Natural killer cell treated with Interleukin-12 subunit alpha and Interleukin-12 subunit beta and Interleukin-15 and Interleukin-18, amount 100 ng/mL, for 72 hours (primary cell): ENCODE results near the gene HOXA11. TPM values are rescaled to one million over a fixed set of nuclear protein-coding genes. Genes with fewer than 3 reads are reported as not detected.

ENCODE experiments used
- ATAC-seq, 2 donors: fragments of 150-1000 bp; cut with Tn5 transposase in 1 of 2; sonication (Bioruptor Pico), chemical (Tn5 transposase) in 1 of 2; 2 replicates each; pipeline ENCODE4 v1.10.0; 2021
- DNase-seq: peaks from one replicate; pipeline ENCODE4 v3.0.0; 2022; ENCODE audit warnings: low spot score
- H3K27ac Mint-ChIP-seq, 2 donors: 1 replicate in 1 of 2; 2 replicates in 1 of 2; pipeline ENCODE4 v1.8.0; 2022; ENCODE audit warnings: mixed read lengths in 2 of 2, mild to moderate bottlenecking in 1 of 2, moderate library complexity in 1 of 2
- H3K27me3 Mint-ChIP-seq, 2 donors: 1 replicate in 1 of 2; 2 replicates in 1 of 2; pipeline ENCODE4 v1.8.0; 2022; ENCODE audit warnings: mixed read lengths in 2 of 2
- H3K36me3 Mint-ChIP-seq: one replicate; pipeline ENCODE4 v1.8.0; 2022; ENCODE audit warnings: mixed read lengths
- H3K4me1 Mint-ChIP-seq, 2 donors: 1 replicate in 1 of 2; 2 replicates in 1 of 2; pipeline ENCODE4 v1.8.0; 2022; ENCODE audit warnings: low read depth in 2 of 2, mixed read lengths in 2 of 2, mild to moderate bottlenecking in 1 of 2
- H3K4me3 Mint-ChIP-seq: one replicate; pipeline ENCODE4 v1.8.0; 2022; ENCODE audit warnings: mixed read lengths
- H3K9me3 Mint-ChIP-seq: 2 replicates; pipeline ENCODE4 v1.8.0; 2022; ENCODE audit warnings: mixed read lengths
- total RNA-seq, 2 donors: library from RNA; stranded (reverse); gene quantifications; one replicate each; pipeline ENCODE4 v1.2.3, GENCODE V29; 2022

Gene HOXA11
- total RNA-seq, 2 donors from 2014 or later, result 0.20 to 0.76 TPM

- peaks cover 49 to 59% of the 10 kb centered on the region in 2 donors for H3K4me1 Mint-ChIP-seq
- no peak for DNase-seq
- H3K36me3 Mint-ChIP-seq, result no peaks in the 10 kb centered on the region
- no peak overlapping the region for H3K27ac Mint-ChIP-seq
- ATAC-seq, result no peak
- no peaks in the 10 kb centered on the region for H3K9me3 Mint-ChIP-seq
- peaks cover 58 to 63% of the 10 kb centered on the region in 2 donors for H3K27me3 Mint-ChIP-seq
- H3K4me3 Mint-ChIP-seq, result no peak overlapping the region
Measured at GRCh38 chr7:27153526-27153925, 31.5 kb downstream of the HOXA11 start.

GRCh38 chr7:27152816-27153442 is 32.1 kb downstream of the HOXA11 start:
- Mint-ChIP-seq H3K9me3 (no peaks in the 10 kb centered on the region), H3K27ac (no peak overlapping the region), H3K36me3 (no peaks in the 10 kb centered on the region), H3K27me3 (peaks cover 55 to 63% of the 10 kb centered on the region in 2 donors), H3K4me1 (peaks cover 43 to 60% of the 10 kb centered on the region in 2 donors), H3K4me3 (peak overlapping the region; percentile 84)
- DNase-seq (peak; percentile 58), ATAC-seq (no peak)

GRCh38 chr7:27151931-27152815 is 32.9 kb downstream of the HOXA11 start, which contains the start of gene HOXA3:
TSS of gene HOXA3 (minus strand) at chr7:27152583. CDS start at chr7:27110640, 41,943 bp downstream.
- H3K9me3 Mint-ChIP-seq, result no peaks in the 10 kb centered on the region
- DNase-seq (no peak), ATAC-seq (no peak)
- H3K36me3 Mint-ChIP-seq, result no peaks in the 10 kb centered on the region
- peaks cover 43 to 59% of the 10 kb centered on the region in 2 donors for H3K4me1 Mint-ChIP-seq
- H3K27me3 Mint-ChIP-seq, result peaks cover 50 to 60% of the 10 kb centered on the region in 2 donors
- H3K4me3 Mint-ChIP-seq, result peak within 1 kb of the TSS; percentile 84
- H3K27ac Mint-ChIP-seq, result no peak within 1 kb of the TSS

- ATAC-seq (no peak), DNase-seq (peak; percentile 59)
- H3K27me3 Mint-ChIP-seq, result peaks cover 53 to 65% of the 10 kb centered on the region in 2 donors
- no peaks in the 10 kb centered on the region for H3K9me3 Mint-ChIP-seq
- H3K27ac Mint-ChIP-seq, result no peak overlapping the region
- H3K36me3 Mint-ChIP-seq, result no peaks in the 10 kb centered on the region
- H3K4me1 Mint-ChIP-seq, result peaks cover 46 to 58% of the 10 kb centered on the region in 2 donors
- peak overlapping the region; percentile 84 for H3K4me3 Mint-ChIP-seq
Measured at GRCh38 chr7:27151341-27151930, 33.6 kb downstream of the HOXA11 start.

GRCh38 chr7:27150568-27151340 is 34.3 kb downstream of the HOXA11 start:
- H3K4me3 Mint-ChIP-seq, result peak overlapping the region; percentile 84
- H3K27me3 Mint-ChIP-seq, result peaks cover 56 to 68% of the 10 kb centered on the region in 2 donors
- no peak overlapping the region for H3K27ac Mint-ChIP-seq

GRCh38 chr7:27149842-27150567 is 35.0 kb downstream of the HOXA11 start:
- peak; percentile 2 to 25 for ATAC-seq
- Mint-ChIP-seq H3K36me3 (no peaks in the 10 kb centered on the region), H3K27me3 (peaks cover 55 to 60% of the 10 kb centered on the region in 2 donors), H3K9me3 (no peaks in the 10 kb centered on the region), H3K27ac (no peak overlapping the region), H3K4me1 (peaks cover 40 to 49% of the 10 kb centered on the region in 2 donors), H3K4me3 (peak overlapping the region; percentile 84)
- DNase-seq, result peak; percentile 45

More at GRCh38 chr7:27150568-27151340, 34.3 kb downstream of the HOXA11 start:
- ATAC-seq (peak; percentile 83 to 91), DNase-seq (peak; percentile 74)
- Mint-ChIP-seq H3K4me1 (peaks cover 45 to 53% of the 10 kb centered on the region in 2 donors), H3K36me3 (no peaks in the 10 kb centered on the region), H3K9me3 (no peaks in the 10 kb centered on the region)

- Mint-ChIP-seq H3K27ac (no peak overlapping the region), H3K9me3 (no peaks in the 10 kb centered on the region), H3K4me1 (peaks cover 30 to 40% of the 10 kb centered on the region in 2 donors), H3K4me3 (no peak overlapping the region), H3K36me3 (no peaks in the 10 kb centered on the region), H3K27me3 (peaks cover 46 to 50% of the 10 kb centered on the region in 2 donors)
- no peak for ATAC-seq
- peak; percentile 50 for DNase-seq
Measured at GRCh38 chr7:27148756-27149641, 36.0 kb downstream of the HOXA11 start.

- H3K27me3 Mint-ChIP-seq, result peaks cover 38 to 42% of the 10 kb centered on the region in 2 donors
- peak overlapping the region; percentile 78 for H3K4me3 Mint-ChIP-seq
- peaks cover 25 to 32% of the 10 kb centered on the region in 2 donors for H3K4me1 Mint-ChIP-seq
- ATAC-seq (no peak), DNase-seq (peak; percentile 58)
- H3K36me3 Mint-ChIP-seq, result no peaks in the 10 kb centered on the region
- no peak overlapping the region for H3K27ac Mint-ChIP-seq
- H3K9me3 Mint-ChIP-seq, result no peaks in the 10 kb centered on the region
Measured at GRCh38 chr7:27148031-27148755, 36.8 kb downstream of the HOXA11 start.

- peak within 1 kb of the TSS; percentile 78 for H3K4me3 Mint-ChIP-seq
Measured at GRCh38 chr7:27147199-27148030, 37.6 kb downstream of the HOXA11 start, which contains the start of gene HOXA6. TSS of gene HOXA6 (minus strand) at chr7:27147774. CDS start at chr7:27147749, 25 bp downstream.

GRCh38 chr7:27146491-27147198 is 38.4 kb downstream of the HOXA11 start:
- H3K27ac Mint-ChIP-seq, result no peak overlapping the region
- no peaks in the 10 kb centered on the region for H3K9me3 Mint-ChIP-seq
- DNase-seq, result no peak
- no peaks in the 10 kb centered on the region for H3K36me3 Mint-ChIP-seq
- peak overlapping the region; percentile 78 for H3K4me3 Mint-ChIP-seq
- ATAC-seq, result no peak
- H3K27me3 Mint-ChIP-seq, result peaks cover 35 to 42% of the 10 kb centered on the region in 2 donors
- H3K4me1 Mint-ChIP-seq, result peaks cover 24 to 26% of the 10 kb centered on the region in 2 donors

More at GRCh38 chr7:27147199-27148030, 37.6 kb downstream of the HOXA11 start, which contains the start of gene HOXA6:
- Mint-ChIP-seq H3K4me1 (peaks cover 30 to 34% of the 10 kb centered on the region in 2 donors), H3K27me3 (peaks cover 40 to 44% of the 10 kb centered on the region in 2 donors), H3K27ac (no peak within 1 kb of the TSS), H3K9me3 (no peaks in the 10 kb centered on the region), H3K36me3 (no peaks in the 10 kb centered on the region)
- DNase-seq (peak; percentile 57), ATAC-seq (no peak)
